ENCODE data around the gene CAD. TPM values are rescaled to one million over a fixed set of nuclear protein-coding genes. Genes with fewer than 3 reads are reported as not detected.

CAD gene
- total RNA-seq, 3 donors from 2014 or later, result 15.5 to 33.4 (median 17.3) TPM

DNA sequence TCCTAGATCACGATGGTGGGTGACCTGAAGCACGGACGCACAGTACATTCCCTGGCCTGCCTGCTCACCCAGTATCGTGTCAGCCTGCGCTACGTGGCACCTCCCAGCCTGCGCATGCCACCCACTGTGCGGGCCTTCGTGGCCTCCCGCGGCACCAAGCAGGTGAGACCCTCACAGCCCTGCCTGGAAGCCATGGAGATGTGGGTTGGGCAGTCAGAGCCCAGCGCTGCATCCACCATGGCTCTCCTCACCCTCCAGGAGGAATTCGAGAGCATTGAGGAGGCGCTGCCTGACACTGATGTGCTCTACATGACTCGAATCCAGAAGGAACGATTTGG lies 25.4 kb downstream of the CAD start:
- H3K36me3 ChIP-seq, result peaks cover 20% of the 10 kb centered on the region
- H3K9me3 ChIP-seq, result no peaks in the 10 kb centered on the region
- no peak for TF ChIP-seq POLR2AphosphoS5 (IDR thresholded peaks at IDR 0.05)
- TF ChIP-seq POLR2A (IDR thresholded peaks at IDR 0.05), result no peak
- TF ChIP-seq CTCF (IDR thresholded peaks at IDR 0.05), result no peak
- intact Hi-C loops (cut with DNase I; ENCODE audit: low total_unique reads), result no loop called here
- H3K27me3 ChIP-seq, result no peaks in the 10 kb centered on the region
- no peak overlapping the region for H3K27ac ChIP-seq
- H3K4me3 ChIP-seq, result no peak overlapping the region
- DNase-seq (ENCODE audit: low spot score in 2 of 2), result no peak
- no peaks in the 10 kb centered on the region for H3K4me1 ChIP-seq

- no peaks in the 10 kb centered on the region for H3K4me1 ChIP-seq
- no peak for TF ChIP-seq POLR2A (IDR thresholded peaks at IDR 0.05)
- TF ChIP-seq CTCF (IDR thresholded peaks at IDR 0.05), result no peak
- no peak for TF ChIP-seq POLR2AphosphoS5 (IDR thresholded peaks at IDR 0.05)
- H3K27ac ChIP-seq, result no peak overlapping the region
- no peaks in the 10 kb centered on the region for H3K9me3 ChIP-seq
- no peak for DNase-seq (ENCODE audit: low spot score in 2 of 2)
- H3K4me3 ChIP-seq, result no peak overlapping the region
- H3K27me3 ChIP-seq, result no peaks in the 10 kb centered on the region
- intact Hi-C loops (cut with DNase I; ENCODE audit: low total_unique reads), result no loop called here
- peaks cover 16% of the 10 kb centered on the region for H3K36me3 ChIP-seq
Observed at GRCh38 chr2:27243391-27244130, 26.4 kb downstream of the CAD start.

DNA sequence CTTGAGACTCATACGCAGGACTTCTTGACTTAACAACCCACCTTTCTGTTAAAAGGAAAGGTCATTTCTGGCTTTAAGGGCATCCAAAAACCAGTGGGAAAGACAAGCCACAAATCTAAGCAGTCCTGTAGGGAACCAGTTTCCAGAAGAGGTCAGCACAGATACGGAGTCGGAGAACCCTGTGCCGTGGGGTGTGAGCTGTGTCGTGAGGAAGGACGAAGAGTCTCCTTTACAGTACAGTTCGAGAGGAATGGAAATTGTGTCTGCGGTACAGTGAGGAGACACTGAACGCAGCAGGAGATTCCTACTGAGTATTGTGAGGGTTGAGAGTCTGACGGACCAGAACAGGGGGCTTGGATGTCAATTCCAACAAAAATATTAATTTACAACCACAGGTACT lies 27.9 kb downstream of the CAD start:
- no peak for DNase-seq (ENCODE audit: low spot score in 2 of 2)
- peaks cover 7% of the 10 kb centered on the region for H3K36me3 ChIP-seq
- intact Hi-C loops (cut with DNase I; ENCODE audit: low total_unique reads), result no loop called here
- TF ChIP-seq POLR2AphosphoS5 (IDR thresholded peaks at IDR 0.05), result no peak
- no peak for TF ChIP-seq POLR2A (IDR thresholded peaks at IDR 0.05)
- no peak for TF ChIP-seq CTCF (IDR thresholded peaks at IDR 0.05)
- H3K4me3 ChIP-seq, result no peak overlapping the region
- peaks cover 0 to under 1% of the 10 kb centered on the region in 2 donors for H3K27me3 ChIP-seq
- no peaks in the 10 kb centered on the region for H3K9me3 ChIP-seq
- H3K27ac ChIP-seq, result no peak overlapping the region
- no peaks in the 10 kb centered on the region for H3K4me1 ChIP-seq

- no peak for DNase-seq (ENCODE audit: low spot score in 2 of 2)
- no peak overlapping the region for H3K4me3 ChIP-seq
Observed at GRCh38 chr2:27245626-27246025, 28.5 kb downstream of the CAD start.

GRCh38 chr2:27247893-27248292 lies 30.7 kb downstream of the CAD start:
- Histone ChIP-seq H3K27ac (no peak overlapping the region), H3K4me1 (no peaks in the 10 kb centered on the region), H3K36me3 (no peaks in the 10 kb centered on the region), H3K27me3 (peaks cover 0 to 12% of the 10 kb centered on the region in 2 donors), H3K4me3 (no peak overlapping the region), H3K9me3 (no peaks in the 10 kb centered on the region)
- intact Hi-C loops (cut with DNase I; ENCODE audit: low total_unique reads), result no loop called here
- TF ChIP-seq POLR2A (IDR thresholded peaks at IDR 0.05), result no peak
- DNase-seq (ENCODE audit: low spot score in 2 of 2), result no peak

More at GRCh38 chr2:27245626-27246025, 28.5 kb downstream of the CAD start:
- Histone ChIP-seq H3K36me3 (peaks cover 7% of the 10 kb centered on the region), H3K27ac (no peak overlapping the region), H3K27me3 (peaks cover 0 to 6% of the 10 kb centered on the region in 2 donors), H3K4me1 (no peaks in the 10 kb centered on the region), H3K9me3 (no peaks in the 10 kb centered on the region)
- intact Hi-C loops (cut with DNase I; ENCODE audit: low total_unique reads), result no loop called here
- no peak for TF ChIP-seq POLR2AphosphoS5 (IDR thresholded peaks at IDR 0.05)

GRCh38 chr2:27249159-27249890 lies 32.2 kb downstream of the CAD start:
- intact Hi-C loops (cut with DNase I; ENCODE audit: low total_unique reads), result no loop called here
- no peak for DNase-seq (ENCODE audit: low spot score in 2 of 2)
- no peak overlapping the region for H3K27ac ChIP-seq

More at GRCh38 chr2:27249159-27249890, 32.2 kb downstream of the CAD start:
- Histone ChIP-seq H3K9me3 (no peaks in the 10 kb centered on the region), H3K36me3 (no peaks in the 10 kb centered on the region), H3K4me3 (no peak overlapping the region), H3K4me1 (no peaks in the 10 kb centered on the region), H3K27me3 (peaks cover 0 to 20% of the 10 kb centered on the region in 2 donors)
- TF ChIP-seq CTCF (IDR thresholded peaks at IDR 0.05), result no peak
- TF ChIP-seq POLR2A (IDR thresholded peaks at IDR 0.05), result no peak
